Measurements from ENCODE around the gene NOX4. TPM values are rescaled to one million over a fixed set of nuclear protein-coding genes. Genes with fewer than 3 reads are reported as not detected.
"Not testable (repeated sequence)": the region's sequence is repeated elsewhere in the genome, so short reads cannot be mapped to it uniquely, and the experiment has no call there.

Gene NOX4
- total RNA-seq, 1 donor from 2014 or later, result 14.0 TPM

DNA sequence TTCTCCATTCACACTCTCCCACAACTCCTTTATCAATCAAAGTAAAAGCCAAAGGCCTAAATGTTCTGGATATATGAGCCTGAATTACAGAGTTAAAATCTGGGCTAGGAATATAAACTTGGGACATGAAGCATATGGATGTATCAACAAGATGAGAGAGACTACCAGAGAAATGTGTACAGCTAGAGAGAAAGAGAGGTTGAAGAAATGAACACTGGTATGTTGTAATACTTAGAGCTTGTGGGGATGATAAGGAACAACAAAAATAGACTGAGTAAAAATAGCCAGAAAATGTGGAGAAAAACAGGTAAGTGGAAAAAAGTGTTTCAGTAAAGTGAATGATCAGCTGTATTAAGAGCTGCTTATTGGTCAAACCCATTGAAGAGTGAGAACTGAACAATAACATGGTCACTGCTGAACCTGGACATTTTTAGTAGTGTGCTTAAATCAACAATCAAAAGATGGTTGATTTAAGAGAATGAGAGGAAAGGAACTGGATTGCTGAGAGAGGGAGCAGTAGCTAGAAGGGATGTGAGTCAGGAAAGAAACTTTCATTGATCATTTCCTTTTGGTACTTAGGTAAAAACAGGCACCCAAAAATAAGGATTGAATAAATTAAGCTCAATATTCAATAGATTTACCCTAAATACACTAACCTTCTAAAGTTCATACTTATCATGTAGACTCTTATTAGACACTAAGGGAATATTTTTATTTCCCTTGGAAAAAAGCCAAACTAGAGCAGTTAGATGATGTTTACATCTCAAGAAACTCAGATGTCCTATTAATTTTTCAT is 111.0 kb downstream of the NOX4 start:
- DNase-seq (ENCODE audit: low spot score), result peak; percentile 30

DNA sequence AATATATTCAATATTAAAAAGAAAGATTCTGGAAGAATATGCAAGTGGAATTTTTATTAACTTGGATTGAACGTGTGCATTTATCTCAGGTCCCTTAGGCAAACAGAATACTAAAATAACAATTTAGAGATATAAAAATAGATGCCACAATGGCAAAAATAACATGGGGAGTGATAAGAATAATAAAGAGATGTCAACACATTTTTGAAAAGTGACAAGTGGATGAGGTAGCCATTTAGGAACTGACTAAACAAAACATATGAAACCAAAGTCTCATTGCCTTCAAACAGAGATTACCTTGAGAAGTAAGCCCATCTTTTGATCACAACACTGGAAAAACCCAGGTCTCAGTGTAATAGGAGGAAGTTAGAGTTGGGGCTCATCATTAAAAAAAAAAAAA is 112.2 kb downstream of the NOX4 start:
- DNase-seq (ENCODE audit: low spot score), result not testable (repeated sequence)

DNA sequence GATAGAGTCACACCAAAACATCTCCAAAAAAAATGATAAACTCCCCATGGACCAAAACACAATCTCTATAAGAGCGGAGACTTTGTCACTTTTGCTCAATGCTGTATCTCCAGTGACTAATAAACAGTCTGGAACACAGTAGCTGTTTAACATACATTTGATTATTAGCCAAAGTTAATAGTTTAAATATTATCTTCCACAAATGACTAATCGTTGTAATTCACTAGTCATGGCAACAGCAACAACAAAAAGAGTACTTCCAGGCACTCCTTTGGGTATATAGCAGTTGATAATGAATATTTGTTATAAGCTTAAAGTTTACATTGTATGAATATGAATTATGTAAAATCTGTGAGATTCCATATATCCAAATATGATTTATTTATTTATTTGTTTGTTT is 121.8 kb downstream of the NOX4 start:
- DNase-seq (ENCODE audit: low spot score), result not testable (repeated sequence)

DNA sequence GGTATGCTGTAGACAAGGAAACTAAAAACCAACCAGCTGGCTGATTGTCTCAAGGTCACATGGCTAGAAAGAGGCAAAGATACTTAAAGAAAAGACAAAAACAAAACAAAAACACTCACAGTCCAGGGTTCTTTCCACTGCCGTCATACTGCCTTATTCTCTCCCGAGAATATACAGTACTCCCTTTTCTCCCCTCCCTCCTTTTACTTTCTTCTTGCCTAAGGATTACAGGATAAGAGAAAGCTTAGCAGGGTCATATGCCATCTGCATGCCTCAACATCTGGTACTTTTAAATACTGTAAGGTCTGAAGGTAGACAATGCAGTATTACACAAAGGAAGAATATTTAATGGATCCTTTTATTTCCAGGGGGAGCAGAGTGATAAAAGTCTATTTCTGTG is 126.3 kb downstream of the NOX4 start:
- peak; percentile 67 for DNase-seq (ENCODE audit: low spot score)

DNA sequence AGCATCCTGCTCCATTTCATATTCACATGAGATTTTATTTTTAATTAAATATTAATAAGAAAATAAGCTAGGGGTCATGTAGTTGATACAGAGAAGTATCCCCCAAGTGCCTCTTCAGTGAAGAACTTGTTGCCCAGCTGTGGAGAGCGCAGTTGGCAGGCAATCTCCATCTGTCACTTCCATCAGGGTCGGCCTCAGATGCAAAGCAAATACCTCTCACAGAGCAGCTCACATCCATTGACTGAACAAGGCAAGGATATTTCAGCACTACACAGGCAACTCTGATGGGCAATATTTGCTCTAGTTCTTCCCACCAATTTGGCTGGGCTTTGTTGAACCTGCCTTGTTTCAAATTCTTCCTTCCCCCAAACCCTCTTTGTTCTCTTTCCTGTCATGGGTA is 129.4 kb downstream of the NOX4 start:
- DNase-seq (ENCODE audit: low spot score), result no peak

DNA sequence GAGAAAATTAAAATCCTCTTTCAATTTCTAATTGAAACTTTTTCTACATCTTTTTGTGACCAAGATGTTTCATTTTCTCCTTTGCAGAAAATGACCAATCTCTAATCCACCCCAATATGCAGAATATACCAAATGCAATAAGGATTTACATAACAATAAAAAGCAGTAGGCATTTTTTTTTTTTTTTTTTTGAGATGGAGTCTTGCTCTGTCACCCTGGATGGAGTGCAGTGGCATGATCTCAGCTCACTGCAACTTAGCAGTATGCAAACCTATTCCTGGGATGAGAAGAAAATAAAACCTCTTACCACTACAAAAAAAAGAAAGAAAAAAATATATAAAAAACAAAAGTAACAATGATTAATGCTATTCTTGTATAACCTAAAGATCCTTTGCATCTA is 132.0 kb downstream of the NOX4 start:
- DNase-seq (ENCODE audit: low spot score), result not testable (repeated sequence)

DNA sequence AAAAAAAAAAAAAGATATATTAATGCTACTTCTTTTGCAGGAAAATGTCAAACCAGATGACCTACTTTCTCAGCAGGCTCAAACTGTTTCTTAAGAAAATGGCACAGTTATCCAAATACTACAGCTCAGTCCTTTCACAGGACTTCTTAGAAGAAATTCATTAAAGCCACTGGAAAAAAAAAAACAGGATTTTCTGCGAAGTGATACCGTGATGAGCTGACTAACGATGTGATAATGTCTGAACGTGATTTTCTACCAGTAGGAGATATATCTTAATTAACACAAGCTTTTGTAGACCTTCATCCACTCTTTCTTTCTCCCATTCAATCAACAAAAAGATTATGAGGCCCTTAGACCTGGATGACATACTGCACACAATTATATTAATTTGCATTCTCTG is 132.4 kb downstream of the NOX4 start:
- peak; percentile 27 for DNase-seq (ENCODE audit: low spot score)

DNA sequence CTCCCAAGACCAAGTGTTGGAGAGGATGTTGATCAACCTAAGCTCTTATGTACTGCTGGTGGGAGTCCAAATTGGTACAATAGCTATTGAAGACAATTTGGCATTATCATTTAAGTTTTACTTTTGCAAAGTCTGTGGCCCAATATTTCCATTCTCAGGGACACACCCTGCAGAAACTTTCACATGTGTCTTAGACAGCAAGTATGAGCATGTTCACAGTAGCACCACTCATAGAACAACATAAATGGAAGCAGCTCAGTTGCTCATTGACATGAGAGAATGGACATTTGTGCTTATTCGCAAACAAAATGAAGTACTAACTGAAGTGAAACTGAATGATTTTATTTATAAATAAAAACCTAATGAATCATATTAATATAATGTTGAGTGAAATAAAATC is 135.5 kb downstream of the NOX4 start:
- no peak for DNase-seq (ENCODE audit: low spot score)

DNA sequence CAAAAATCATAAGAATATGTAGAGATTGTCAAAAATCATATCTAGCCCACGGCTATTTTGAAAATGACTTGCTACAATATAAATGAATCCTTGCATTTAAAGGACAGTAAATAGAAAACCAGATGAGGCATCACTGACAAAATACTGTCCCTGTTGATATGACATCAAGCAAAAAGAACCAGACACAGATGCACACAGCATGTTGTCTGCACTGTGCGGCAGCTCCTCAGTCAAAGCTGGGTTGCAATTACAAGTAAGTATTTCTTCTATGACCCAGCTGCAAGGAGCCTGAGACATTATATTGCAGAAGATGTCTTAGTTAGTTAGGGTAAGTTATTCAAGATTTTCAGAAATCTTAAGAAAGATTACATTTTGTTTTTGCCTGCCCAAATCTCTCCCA is 136.7 kb downstream of the NOX4 start:
- not testable (repeated sequence) for DNase-seq (ENCODE audit: low spot score)

DNA sequence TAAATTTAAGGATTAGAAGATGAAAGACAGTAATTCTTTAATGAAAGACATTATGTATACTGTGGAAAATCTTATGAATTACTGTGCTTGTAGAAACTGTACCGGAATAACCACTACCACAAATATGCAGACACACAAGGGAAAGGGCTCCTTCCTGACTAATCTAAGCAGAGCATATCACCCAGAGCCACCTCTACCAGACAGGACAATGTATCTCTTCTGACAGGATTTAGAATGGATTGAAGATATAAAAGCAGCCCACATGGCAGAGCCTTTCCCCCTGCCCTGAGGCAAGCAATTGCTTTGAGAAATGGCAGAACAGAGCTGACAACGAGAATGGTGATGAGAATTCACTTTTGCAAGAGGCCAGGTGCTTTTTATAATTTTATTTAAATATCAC is 144.1 kb downstream of the NOX4 start:
- DNase-seq (ENCODE audit: low spot score), result peak; percentile 85

DNA sequence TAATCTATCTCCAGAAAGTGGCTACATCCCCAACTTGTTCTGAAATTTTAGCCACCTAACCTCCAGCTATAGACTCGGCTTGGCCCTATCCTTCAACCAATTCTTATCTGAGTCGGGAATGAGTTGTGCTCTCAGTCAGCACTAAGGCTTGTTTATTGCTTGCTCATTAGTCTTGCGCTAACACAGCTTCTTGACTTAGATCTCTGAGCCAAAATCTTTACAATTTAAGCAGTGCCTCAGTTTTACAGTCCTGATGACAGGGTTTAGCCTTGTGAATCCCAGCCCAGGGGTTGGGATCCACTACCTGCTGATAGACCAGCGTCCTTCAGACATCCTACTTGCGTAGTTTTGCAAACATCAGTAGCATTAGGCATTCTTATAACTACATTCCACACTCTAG is 144.6 kb downstream of the NOX4 start:
- DNase-seq (ENCODE audit: low spot score), result peak; percentile 74

DNA sequence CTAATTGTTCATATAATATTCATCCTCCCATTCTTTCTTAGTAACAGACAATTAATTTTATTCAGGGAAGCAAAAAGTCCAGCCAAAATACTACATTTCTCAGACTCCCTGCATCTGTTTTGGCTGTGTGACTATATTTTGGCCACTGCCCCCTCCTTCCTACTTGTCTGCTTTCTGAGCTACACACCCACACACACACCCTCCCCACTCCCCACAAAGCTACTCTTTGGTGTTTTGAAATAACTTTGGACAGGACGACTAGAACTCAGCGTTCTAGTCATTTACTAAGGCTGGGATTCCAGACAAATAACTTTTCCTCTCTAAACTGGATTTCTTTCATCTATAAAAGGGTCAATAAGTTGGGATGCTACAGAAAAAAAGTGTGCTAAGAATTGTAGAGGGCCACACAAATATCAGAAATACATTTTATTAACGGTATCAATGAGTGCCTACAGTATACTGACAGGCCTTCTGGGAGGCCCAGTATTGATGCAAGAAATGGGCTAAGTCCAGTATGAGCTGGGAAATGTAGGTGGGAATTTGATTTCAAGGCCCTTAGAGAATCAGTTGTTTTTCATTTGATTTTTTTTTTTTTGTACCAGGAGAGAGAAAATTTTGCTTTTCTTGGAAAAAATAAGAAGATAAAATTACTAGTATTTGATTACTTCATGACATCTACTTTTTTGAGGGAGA is 148.1 kb downstream of the NOX4 start:
- DNase-seq (ENCODE audit: low spot score), result not testable (repeated sequence)

DNA sequence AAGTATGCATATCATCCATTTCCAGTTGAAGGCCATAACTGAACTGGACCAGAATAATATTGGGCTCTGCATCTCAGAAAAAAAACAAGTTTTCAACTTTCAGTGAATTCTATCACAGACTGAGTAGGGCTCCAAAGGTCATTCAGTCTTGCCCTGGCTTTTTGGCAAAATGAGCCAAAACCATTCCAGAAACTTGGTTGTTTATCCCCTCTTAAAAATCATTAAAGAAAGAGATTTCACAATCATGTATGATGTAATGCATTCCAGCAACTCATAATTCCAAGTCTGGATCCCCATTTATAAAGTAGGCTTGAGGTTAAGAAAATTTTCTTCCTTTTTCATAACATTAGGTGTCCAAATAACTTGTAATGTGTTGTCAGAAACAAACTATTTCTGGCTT is 150.7 kb downstream of the NOX4 start:
- DNase-seq (ENCODE audit: low spot score), result peak; percentile 10

DNA sequence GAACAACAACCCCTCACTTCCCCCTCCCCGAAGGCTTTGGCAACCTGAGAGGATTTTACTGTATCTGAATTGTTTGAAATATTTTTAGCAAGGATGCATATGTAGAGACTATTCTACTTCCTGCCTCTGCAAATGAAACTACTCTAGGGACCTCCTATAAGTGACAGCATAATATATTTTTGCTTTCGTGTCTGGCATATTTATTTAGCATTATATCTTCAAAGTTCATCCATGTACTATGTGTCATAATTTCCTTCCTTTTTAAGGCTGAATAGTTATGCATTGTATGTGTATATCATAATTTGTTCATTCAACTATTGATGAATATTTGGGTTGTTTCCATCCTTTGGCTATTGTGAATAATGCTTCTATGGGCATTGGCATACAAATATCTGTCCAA is 153.1 kb downstream of the NOX4 start:
- DNase-seq (ENCODE audit: low spot score), result not testable (repeated sequence)

DNA sequence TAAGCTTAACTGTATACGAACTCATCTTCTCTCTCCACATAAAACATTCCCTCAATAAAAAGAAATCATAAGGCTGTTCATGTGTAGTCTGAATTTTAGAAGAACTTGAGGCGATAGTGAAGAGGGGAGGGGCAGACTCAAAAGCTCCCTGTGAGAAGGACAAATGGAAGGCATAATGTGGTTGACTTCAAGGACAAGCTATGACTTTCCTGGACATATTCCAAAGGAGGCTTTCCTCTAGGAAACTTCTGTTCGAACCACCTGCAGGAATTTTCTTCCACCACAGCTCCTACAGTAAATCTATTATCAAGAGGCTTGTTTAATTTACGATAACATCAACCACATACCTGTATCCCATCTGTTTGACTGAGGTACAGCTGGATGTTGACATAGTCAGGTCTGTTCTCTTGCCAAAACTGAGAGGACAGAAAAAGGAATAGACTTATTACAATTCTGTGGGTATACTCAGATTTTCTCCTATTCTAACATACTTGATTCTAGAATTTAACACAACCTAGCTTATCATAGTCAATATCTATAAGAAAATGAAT is 154.0 kb downstream of the NOX4 start:
- not testable (repeated sequence) for DNase-seq (ENCODE audit: low spot score)

DNA sequence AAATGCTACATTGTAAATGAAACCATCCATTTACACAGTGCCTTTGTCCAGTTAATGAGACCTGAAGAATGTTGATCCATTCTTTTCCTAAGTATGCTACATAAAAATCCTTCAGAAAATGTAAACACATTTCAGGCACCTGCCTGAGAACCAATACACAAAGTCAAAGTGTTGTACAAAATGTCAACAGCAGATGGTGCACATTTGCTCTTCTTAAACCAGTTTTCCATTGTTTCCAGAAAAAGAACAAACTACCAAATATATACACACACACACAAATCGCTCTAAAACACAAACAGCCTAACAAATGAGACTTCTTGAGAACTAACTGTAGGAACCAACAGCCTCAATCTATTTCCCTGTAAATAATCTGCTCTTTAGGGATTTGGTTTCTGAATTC is 157.5 kb downstream of the NOX4 start:
- peak; percentile 25 for DNase-seq (ENCODE audit: low spot score)

DNA sequence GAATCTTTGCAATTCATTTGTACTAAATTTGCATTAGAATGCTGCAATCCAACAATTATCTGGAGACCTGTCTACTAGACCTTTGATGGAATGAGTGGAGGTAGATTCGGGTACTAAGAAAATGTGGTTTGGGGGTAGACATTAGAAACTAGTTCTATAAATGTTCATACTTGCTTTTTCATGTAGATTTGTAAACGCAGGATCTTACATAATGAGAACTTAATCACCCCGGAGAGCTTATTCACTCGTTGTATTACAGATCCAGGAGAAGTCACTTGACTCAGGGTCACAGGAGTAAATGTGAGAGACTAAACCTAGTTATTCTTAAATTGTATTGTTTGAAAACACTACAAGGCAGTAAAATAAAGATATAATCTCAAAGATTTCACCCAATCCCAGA is 159.2 kb downstream of the NOX4 start:
- not testable (repeated sequence) for DNase-seq (ENCODE audit: low spot score)

DNA sequence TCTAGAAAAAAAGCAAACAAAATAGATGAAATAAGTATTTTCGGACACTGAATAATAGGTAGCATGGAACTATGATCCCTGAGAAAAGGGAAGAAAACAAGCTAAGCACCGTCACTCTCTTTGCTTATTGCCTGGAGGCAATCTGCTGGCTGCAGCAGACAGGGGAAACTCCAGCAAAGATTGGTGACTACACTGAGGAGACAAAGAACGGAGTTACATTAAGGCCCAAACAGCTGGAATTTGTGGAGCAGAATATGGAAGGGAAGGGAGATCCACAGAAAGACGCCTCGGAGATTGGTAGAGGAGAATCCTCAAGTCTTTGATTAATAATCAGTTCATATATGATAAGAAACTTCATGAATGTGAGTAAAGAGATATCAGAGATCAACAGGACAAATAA is 163.3 kb downstream of the NOX4 start:
- DNase-seq (ENCODE audit: low spot score), result peak; percentile 6

DNA sequence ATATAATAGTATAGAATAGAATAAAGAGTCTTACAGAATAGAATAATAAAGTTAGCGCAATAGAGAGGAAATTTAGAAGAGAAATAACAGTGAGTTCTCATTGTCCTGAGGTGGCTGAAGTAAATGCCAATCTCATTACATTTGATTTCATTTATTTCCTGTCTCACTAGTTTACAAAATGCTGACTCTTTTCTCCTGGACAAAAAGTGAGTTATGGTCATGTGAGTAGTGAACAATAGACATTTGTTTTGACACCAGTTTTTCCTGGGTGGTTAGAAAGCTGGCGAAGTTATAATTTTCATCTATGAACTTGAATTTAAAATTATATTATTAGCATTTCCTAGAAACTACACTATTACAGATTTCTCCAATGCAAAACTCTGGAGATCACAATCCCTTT is 169.8 kb downstream of the NOX4 start:
- DNase-seq (ENCODE audit: low spot score), result no peak

DNA sequence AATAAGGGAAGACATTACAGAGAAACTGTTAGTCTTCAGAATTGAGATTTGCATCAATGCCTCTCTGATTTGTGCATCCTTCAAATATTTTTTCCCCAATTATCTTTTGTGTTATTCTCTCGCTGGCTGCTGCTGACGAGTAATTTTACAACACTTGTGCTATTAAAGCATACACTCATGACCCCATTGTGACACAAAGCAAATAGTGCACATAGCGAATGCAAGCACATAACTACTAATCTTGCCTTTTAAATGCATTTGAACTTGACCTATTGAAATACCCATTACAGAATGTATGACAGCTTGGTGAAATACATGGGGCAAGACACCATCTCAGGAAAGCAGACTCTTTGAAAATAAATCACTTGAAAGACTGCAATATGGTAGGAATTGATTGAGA is 180.6 kb downstream of the NOX4 start:
- DNase-seq (ENCODE audit: low spot score), result not testable (repeated sequence)

DNA sequence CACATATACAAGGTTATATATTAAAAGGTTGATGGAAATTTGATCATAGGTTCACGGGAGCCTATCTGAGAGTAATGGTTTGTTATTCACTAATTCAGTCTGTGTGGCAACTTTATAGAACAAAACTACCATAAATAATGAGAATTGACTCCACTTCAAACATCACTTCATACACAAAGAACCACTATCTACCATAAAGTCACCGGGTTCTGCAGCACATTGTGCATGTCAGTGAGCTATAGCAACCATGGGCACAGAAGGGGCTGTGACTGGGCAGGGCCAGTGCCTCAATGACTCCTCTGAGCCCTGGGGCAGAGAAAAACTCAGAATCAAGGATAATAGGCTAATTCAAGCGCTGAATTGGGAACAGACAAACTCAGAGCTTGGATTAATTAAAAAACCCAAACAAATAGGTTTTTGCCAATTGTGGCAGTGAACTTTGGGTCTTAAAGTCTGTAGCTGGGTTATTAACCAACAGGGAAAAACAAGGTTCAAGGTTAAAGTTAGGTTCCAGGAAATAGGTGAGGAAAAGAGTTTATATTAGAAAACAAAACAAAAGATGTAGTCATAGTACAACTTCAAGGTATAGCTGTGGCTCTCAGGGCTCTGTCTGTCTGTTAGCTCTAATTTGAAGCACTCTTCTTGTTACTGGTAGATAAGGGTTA is 181.7 kb downstream of the NOX4 start:
- DNase-seq (ENCODE audit: low spot score), result not testable (repeated sequence)

DNA sequence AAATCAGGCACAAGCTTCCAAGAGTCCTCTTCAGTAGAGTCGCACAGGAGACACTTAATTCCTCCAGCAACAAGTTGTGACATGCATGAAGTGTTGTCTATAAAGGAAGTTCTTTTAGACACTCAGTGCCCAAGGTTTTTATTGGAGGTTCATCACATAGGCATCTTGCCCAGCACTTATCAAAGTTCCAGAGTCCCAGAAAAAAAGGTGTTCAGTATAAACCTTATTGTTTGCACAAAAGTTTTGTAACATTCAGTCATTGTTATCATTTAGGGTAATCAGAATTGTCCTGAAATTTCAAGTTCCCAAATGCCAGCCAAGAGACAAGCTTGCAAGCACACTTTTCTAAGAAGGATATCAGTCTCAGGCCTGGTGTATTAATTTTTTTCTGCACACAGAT is 182.9 kb downstream of the NOX4 start:
- DNase-seq (ENCODE audit: low spot score), result not testable (repeated sequence)

Measured in umbilical cord (tissue), 2 donors.